NCI-H2107 (cell line): ENCODE results near the gene MTMR1.
A peak's percentile ranks its signal among the peaks of the same experiment; 100 is the strongest.

Experiments used
- DNase-seq: peaks from one replicate; lab custom pipeline; 2025; lab: John Stamatoyannopoulos, UW

Gene MTMR1

DNA sequence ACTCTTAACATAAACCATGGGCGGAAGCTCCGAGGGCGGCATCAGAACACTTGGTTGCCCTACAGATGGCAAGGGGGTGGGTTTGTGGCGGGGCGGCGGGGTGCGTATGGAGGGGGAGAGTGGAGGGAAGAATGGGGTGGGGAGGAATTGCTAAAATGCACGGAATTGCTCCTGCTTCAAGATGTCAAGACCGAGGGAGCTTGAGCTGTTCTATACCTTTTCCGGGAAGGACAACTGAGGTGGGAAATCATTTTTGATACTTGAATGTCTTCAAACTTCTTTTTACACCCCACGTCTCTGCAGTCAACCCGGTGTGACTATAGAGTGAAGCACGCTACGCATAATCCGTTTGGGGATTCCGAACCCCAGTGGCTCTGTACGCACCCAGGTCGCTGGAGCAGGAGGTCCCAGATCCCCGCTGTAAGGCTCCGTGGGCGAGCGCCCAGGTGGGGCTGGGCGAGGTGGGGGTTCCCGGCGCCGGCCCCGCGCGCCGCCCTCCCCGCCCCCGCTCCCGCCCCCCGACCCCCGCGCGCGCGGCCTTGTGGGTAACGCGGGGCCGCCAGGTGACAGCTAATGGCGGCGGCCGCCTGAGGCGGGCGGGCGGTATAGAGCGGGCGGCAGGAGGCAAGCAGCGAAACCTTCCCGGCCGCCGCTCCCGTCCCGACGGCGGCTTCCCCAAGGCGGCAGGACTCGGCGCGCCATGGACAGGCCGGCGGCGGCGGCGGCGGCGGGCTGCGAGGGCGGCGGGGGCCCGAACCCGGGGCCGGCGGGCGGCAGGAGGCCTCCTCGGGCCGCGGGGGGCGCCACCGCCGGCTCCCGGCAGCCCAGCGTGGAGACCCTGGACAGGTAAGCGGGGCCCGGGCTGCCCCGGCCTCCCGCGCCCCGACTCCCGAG lies at the start of gene MTMR1:
TSS of gene MTMR1 (plus strand) at position 566 of the 894 bp plus-strand sequence. CDS start at position 701, 135 bp downstream.
- peak; percentile 5 for DNase-seq

DNA sequence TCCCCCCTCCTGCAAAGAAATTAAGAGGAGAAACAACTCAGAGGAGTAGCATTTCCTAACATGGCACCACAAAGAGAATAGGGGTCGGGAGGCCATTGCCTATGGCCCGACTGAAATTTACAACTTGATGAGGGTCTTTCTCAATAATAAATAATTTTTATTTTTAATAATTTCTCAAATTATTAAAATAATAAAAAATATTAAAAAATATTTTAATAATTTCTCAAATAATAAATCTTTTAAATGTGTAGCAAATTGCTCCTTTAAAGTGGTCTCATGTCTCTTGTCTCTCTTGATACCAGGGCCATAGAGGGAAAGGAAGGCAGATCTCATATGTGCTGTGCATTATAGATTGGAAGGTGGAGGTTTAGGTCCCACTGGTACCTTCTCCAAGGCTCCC lies 49.2 kb upstream of the MTMR1 start:
- no peak for DNase-seq

DNA sequence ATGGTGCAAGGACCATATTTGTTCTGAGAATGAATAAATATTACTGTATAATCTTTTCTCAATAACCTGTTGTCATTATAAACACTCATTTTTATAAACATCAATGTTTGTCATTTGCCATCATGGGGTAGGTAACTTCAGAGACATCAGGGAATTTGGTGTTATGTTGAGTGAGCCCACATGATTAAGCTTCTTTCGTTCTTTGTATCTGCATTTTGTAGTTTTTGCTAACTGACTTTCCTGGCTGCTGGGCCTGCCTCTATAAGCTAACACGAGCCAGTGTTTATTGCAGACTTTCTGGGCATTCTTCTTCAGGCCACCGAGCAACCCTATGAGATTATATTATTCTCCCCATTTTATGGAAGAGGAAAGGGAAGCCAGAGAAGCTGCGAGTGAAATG lies 48.8 kb upstream of the MTMR1 start:
- no peak for DNase-seq

DNA sequence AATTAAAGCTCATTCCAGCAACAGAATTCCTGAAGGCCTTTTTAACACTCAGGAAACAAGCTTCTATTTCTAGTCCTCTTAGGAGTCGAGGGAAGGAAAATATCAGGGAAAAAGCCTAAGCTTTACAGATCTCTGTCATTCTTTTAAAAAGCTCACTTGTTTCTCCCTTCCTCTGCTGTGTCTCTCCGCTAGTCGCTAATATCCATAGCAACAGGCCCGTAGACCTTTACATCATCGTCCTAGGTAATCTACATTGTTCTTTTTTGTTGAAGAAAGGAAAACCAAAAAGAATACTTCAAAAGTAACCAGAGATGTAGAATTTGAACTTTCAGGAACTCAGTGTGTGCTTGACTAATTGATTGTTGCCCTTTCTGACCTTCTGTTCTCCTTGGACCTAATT lies 45.9 kb upstream of the MTMR1 start:
- no peak for DNase-seq

DNA sequence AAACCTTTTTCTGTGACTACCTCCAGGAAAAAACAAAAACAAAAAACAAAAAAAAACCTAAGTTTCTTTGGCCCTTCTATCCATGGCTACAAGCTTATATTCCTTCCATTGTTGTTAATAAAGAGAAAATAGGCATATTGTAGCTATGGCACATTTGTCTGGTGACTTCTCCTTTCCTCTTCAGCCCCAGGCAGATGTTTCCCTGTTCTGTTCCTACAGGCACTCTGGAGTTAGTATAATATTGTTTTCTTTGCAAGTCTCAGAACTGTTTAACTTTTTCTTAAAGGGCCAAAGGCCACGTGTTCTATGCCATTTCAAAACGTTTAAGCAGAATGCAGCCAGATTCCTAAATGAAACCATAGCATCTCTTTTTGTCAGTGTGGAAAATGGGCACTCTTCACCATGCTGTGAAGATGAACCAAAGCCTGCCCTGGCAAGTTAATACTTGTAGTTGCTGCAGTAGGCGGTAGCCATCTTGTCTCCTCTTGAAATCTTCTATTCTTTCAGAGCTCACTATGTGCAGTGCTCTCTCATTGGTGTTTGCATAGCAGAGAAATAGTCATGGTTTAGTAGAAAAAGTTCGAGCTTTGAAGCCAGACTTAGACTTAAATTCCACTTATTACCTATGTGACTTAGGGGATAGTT lies 44.8 kb upstream of the MTMR1 start:
- DNase-seq, result no peak

DNA sequence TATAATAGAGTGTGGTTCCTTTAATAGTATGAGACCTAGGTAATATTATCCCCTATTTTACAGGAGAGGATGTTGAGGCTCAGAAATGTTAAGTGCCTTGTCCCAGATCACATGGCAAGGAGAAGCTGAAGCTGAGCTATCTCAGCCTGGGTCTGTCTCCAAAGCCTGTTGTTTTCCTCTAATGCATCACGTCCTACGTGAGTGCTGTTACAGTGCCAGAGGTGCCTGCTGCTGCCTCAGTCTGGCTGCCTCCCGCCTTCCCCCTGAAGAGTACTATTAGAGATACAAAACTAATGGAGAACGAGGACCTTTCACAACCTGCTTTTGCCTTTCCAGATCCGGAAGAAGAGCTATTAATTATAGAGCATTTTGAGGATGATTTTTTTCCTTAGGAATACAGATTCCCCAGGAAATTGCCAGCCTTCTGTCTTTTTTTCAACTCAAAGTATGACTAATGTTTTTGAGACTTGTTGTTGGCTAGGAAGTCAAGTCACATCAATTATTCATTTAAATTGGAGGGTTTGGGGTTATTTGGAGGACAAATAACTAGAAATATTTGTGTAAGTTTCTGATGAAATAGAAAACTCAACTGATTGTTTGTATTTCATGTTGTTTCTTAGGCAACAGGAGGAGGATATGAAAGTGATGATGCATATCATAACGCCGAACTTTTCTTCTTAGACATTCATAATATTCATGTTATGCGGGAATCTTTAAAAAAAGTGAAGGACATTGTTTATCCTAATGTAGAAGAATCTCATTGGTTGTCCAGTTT lies 43.9 kb upstream of the MTMR1 start:
- DNase-seq, result no peak

DNA sequence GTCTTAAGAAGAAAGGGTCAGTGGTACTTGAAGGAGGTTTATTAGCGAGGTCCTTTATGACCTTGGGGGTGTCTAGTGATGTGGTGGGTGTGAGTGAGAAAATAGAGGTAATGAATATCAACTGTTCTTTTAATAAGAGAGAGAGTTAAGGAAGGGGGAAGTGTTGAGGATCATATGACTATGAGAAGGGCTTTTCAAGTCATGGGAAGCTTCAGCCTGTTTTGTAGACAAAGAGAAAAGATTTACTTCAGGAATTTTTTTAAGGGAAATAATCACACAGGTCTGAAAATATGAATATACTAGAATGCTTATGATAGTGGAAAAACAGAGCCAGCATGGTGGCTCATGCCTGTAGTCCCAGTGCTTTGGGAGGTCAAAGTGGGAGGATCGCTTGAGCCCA lies 41.3 kb upstream of the MTMR1 start:
- DNase-seq, result no peak

DNA sequence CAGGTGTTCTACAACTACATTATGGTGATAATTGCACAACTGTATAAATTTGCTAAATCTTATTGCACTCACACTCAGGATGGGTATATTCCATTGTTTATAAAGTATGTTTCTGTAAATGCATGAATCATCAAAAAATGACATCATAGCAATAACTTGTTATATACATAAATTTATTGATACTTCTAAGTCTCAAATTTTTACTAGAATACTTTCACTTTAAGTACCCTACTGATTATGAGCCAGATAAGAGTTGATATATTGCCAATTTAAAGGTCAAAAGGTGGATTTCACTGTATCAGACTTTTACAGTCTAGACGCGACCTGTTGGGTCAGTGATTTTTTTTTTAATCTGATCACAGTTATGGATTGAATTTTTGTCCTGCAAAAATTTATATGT lies 37.4 kb upstream of the MTMR1 start:
- no peak for DNase-seq

DNA sequence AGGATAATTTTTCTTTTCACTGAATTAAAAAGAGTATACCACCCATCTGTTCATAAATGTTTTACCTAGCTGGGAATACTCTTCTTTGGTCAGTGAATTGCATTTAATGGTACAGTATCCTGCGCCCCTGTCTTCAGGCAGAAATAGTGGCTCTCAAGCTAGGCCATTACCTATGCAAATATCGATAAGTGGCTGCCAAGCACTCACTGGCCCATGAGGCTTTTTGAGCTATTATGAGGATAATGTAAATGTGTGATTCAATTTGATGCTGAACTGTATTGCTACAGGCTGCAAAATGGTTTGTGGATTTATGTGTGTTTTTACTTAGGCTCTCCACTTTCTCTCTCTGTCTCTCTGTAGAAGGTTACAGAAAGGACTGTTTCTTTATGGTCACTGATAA lies 30.1 kb upstream of the MTMR1 start:
- DNase-seq, result no peak

DNA sequence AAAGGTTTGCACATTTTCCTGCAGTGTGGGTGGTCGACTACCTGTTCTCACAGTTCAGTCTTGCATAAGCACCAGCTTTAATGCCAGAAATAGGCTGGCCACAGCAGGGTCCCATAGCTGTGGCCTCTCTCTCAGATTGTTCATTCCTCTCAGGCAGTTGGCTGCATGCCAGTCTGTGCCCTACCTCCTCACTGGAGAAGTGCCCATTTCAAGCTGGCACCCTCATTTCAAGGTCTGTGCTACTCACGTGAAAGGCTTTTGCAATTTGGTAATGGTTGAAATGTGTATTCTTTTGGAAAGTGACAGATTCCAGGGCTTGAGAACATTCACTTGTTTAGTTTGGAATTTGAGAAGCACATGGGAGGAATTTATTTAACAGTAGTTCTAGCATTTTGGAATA lies 28.9 kb upstream of the MTMR1 start:
- DNase-seq, result peak; percentile 72

DNA sequence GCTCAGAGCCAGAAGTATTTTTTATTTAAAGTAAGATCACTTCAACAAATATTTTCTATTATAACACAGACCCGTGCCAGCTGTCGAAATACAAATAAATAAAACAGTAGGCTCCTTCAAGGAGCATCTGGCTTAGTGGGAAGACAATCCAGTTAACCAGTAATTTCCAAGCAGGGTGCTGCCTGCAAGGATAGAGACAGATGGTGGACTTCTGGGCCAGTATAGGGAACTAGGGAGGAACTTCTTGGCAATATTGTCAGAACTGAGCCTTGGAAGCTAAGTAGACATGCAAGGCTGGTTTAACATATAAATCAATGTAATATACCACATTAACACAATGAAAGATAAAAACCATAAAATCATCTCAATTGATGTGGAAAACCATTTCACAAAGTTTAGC lies 17.0 kb upstream of the MTMR1 start:
- DNase-seq, result no peak

DNA sequence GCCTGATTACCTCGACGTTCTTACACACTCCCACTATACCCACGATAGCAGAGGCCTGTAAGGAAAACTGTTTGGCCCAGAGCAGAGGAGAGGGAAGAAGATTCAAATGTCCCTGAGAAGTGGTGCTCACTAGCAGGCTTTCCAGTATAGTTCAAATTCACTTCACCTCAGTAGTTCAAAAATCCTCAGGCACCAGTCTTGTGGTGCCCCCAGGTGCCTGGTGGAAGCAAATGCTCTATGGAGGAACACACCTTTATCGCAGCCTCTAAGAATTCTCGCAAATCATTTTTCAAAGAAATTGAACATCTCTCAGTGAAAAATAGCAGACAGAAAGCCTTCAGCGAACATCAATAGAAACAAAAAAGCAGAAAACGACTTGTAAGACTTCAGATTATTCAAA lies 12.2 kb upstream of the MTMR1 start:
- DNase-seq, result peak; percentile 42

DNA sequence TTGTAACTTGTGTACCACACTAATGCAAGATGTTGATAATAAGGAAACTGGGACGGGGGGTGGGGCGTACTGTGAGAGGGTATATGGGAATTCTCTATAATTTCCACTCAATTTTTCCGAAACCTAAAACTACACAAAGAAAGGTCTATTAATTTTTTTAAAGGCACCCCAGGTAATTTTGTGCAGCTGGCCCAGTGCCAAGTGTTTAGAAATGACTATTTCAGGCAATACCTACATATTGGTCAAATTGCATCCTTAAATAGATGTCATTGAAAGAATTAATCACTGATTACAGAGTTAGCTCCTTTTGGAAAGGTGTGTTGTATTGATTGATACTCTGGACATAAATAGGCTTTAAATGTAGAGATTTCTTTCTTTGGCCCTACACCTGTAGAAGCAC lies 10.1 kb upstream of the MTMR1 start:
- no peak for DNase-seq

DNA sequence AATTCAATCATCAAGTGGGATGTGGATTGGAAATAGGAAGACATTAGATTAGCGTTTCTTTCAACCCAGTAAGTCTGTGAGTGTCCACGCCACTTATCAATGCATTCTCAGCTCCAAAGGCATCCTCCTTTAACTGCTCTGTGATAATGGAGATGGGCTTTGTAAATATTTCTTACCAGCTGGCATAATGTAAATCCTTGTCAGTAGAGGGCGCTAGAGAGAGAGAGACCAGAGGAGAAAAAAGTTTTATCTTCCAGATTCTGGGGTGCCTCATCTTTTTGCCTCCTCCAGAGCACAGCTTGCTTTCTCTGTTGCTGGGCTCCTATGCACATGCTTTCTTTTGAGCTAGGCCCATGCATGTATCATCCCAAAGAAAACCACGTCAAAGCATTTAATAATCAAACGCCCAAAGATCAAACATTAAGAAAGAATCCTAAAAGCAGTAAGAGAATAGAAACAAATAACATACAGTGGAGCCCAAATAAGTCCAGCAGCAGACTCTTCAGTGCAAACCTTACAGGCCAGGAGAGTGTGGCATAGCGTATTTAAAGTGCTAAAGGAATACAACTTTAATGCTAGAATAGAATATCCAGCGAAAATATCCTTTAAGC lies 9.6 kb upstream of the MTMR1 start:
- no peak for DNase-seq

DNA sequence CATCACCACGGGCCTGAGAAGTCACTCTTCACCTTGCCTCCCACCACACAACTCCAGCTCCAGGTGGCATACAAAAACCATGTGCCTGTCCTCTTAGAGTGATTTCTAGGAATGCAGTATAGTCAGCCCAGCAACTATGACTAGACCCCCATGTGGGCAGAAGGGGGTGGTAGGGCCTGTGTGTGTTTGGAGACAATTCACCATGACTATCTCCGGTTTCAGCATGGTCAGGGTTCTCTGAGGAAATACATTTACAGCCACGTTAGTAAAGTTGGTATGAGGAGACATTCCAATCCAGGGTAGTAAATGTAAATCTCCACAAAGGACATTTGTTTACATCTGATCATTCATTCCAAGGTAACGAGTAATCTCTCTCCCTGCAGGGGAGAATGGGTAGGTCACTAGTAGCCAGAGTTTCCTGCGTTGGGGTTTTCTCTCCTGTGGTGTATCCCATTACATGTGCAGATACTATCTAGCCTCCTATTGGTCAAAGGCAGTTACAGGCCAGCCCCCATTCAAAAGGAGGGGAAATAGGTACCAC lies 4.2 kb upstream of the MTMR1 start:
- no peak for DNase-seq

DNA sequence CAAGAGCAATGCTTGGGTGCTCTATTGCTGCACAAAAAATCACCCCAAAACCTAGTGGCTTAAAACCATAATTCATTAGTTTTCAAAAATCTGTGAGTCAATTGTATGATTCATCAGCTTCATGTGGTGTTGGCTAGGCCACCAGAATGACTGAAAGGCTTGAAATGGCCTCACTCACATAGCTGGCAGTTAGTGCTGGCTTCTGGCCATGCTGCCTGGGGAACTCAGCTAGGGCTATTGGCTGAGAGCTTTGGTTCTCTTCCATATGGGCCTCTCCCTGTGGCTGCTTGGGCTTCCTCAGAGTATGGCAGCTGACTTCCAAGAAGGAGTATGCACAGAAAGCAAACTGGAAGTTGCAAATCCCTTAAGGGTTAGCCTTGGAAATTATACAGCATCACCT lies 3.1 kb upstream of the MTMR1 start:
- DNase-seq, result no peak

DNA sequence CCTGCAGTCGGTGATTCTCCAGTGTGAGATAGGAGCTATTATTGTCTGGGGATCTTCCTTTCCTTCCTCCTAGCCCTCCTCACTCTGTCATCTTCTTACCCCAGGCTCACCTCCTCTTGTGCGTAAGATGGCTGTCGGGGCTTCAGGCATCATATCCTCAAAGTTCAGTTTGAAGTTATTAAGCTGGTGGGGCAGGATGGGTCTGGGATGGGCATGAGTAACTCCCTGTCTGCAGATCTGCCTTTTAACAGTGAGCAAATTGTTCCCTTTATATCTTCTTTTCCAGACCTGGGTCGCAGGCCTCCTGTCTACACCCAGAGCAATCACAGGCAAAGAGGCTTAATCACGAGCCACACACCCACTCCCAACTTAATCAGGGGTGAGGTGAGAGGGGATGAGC lies 900 bp upstream of the MTMR1 start:
- no peak for DNase-seq

DNA sequence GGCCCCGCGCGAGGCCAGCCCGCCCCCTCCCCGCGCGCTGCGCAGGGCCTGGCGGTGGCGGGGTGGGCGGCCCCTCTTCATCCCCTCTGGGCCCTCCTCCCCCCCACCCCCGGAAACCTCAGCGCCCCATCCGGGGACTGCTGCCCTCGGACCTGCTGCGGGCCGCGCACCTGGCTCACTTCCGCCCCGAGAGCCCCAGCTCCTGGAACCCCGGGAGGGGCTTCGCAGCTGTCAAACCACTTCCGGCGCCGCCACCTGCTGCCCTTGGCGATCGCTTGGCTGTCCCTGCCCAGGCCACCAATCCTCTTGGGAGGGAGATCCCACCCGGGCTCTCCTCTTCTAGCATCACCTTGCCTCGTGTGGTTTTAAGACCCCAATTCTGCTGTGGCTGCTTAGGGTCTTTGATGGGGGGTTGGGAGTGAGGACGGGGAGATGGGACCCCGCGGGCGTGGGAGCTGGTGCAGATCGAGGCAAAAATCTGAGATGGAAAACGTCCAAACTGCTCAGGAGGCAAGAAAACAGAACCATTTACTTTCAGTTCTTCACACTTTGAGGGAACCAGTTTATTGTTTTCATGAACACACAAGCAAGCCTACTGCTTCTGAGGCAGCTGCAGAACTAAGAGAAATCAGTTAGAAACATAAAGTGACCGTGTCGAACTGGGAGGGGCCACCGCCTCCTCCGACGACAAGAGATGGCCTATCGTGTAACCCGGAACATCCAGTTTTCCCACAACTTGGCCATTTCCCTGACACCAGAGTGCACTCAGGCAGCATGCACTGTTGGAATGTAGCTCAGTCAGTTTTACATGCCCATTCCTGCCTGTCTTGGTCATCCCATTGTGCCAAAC lies 754 bp downstream of the MTMR1 start:
- peak; percentile 62 for DNase-seq

DNA sequence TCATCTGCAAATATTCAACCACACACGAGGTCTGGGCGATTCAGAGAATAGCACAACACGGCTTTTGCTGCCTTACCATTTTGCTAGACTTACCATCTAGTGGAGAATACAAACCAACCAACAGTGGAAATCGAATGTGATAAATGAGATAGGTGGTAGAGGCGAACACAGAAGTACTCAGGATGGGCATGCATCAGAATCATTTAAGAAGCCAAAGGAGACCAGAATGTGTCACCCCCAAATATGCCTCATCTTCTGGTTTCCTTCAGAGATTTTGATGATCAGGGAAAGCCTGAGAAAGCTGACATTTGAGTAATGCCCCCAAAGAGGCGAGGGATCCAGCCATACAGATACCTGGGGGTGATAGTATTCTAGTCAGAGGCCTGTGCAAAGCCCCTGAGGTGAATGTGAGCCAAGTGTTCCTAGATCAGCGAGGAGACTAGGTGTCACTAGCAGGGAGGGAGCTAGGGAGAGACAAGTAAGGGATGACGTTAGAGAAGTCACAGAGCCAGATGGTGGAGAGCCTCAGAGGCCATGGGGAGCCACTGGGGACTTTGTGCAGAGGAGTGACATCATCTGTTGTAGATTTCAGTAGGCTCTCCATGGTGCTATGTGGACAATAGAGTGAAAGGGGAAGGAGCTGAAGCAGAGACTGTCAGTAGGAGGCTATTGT lies 1.7 kb downstream of the MTMR1 start:
- DNase-seq, result no peak

DNA sequence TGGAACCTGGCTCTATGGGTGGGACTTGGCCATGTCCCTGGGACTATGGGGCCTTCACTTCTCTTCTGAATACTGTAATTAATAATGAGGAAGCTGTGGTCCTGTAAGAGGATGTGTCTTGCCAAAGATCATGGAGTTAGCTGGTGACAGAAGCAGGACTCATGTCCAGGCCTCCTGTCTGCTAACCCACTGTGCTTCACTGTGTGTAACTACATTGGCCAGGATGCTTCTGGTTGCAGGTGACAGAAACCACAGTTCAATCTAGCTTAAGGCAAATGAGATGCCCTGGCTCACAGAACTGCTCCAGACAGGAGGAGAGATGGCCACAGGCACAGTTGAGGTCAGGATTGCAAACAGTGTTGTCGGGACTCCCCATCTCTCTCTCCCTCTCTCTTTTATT lies 3.1 kb downstream of the MTMR1 start:
- DNase-seq, result no peak

DNA sequence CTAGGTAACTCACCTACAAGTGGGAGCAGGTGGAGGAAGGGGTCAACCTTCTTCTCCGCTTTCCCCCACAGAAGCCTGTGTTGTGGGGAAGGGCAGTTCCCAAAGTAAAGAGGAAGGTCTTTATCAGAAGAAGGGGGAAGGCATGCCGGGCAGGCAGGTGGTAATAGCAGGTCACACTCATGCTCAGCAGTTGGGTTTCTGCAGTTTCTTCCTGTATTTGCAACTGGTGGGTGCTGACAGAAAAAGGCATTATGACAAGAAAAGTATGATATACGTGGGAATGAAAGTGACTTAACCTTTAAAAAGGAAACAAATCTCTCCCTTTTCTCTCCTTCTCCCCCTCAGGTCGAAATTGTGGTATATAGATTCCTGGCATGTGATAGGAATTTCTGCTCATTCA lies 3.7 kb downstream of the MTMR1 start:
- no peak for DNase-seq
